Left kidney (tissue), 1 donor: ENCODE results near the gene SORL1-AS1.

Source experiments
- DNase-seq: peaks from one replicate; pipeline ENCODE4 v3.0.0-alpha.2; 2013

Gene SORL1-AS1

GRCh38 chr11:121451986-121452608 lies 670 bp downstream of the SORL1-AS1 start, which contains the start of gene SORL1:
Gene SORL1, plus strand, starts transcription at chr11:121452314. Its CDS starts 18 bp downstream, at chr11:121452332.
- DNase-seq, result peak; percentile 84

- DNase-seq, result no peak
These were observed 1.4 kb downstream of the SORL1-AS1 start for GRCh38 chr11:121451178-121451985.

GRCh38 chr11:121450401-121450800 lies 2.4 kb downstream of the SORL1-AS1 start:
- no peak for DNase-seq

- DNase-seq, result no peak
These were observed 3.1 kb downstream of the SORL1-AS1 start for GRCh38 chr11:121449626-121450025.

DNA sequence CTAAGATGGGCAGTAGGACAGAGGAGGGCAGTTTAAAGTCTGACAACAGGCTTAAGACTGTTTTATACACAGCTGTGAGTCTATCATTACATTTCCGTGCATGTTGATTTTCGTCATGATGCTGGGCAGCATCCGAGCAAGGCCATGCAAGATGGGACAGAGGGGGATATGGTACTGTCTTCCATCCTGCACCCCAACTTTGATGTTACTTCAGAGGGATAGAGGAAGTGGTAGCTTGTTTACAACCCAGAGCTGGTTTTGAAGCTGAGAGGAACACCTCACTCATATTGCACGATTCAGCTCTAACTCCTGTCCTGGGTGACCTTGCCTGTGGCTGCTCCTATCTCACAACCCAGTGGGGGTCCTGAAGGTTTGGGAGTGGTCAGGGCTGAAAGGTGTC lies 3.6 kb downstream of the SORL1-AS1 start:
- DNase-seq, result no peak

DNA sequence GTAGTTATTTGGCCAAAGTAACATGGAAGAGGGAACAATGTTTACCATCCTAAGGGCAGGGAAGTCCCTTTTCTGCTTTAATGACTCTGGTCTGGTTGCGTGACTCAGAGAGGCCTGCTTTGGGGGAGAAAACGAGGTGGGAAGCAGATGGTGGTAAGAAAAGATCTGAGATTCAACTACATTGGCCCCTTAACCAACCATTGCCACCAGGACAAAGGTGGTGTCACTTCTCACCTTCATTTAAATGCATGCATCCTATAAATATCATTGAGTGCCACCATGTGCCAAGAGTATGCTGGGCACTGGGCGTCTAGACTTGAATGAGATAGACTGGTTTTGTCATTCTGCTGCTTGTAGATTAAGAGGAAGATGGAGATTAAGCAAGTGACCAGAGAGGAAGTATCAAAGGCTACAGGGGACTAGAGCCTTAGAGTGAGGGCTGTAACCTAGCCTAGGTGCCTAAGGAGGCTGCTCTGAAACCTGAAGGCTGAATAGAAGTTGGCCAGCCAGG lies 4.3 kb downstream of the SORL1-AS1 start:
- no peak for DNase-seq

GRCh38 chr11:121448011-121448410 lies 4.8 kb downstream of the SORL1-AS1 start:
- DNase-seq, result no peak

GRCh38 chr11:121446752-121447156 lies 6.0 kb downstream of the SORL1-AS1 start:
- DNase-seq, result no peak

GRCh38 chr11:121445071-121445768 lies 7.5 kb downstream of the SORL1-AS1 start:
- DNase-seq, result no peak

DNA sequence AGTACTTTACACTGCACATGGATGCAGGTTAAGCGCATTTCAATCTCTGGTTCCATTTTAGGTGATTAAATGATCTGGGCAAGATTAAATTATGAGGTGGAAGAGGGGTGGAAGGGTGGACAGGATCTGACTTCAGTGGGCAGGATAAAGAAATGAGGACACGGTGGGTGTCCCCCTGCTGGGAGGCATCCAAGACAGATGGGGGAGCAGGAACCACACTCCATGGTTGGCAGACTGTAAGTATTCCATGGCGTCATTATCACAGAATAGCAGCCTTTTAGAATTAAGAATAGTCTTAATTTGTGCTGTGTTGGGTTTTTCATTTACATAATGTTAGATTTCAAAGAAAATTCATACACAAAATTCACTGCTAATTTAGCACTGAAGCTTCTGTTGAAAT lies 8.2 kb downstream of the SORL1-AS1 start:
- DNase-seq, result no peak

GRCh38 chr11:121443688-121444275 lies 9.0 kb downstream of the SORL1-AS1 start:
- no peak for DNase-seq

DNA sequence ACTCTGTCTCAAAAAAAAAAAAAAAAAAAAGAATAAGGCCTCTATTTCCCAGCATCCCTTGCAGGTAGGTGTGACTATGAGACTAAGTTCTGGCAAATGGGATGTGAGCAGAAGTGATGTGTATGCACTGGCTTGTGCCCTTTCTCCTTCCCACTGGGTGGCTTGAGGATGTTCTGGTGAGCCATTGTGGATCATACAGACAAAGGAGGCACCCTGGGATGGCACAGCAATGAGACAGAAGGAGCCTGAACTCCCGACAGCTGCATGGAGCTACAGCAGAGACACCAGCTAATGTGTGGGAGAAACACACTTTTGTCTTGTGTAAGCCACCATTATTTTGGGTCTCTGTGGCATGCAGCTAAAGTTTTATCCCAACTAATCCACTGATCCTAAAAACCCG lies 11.2 kb downstream of the SORL1-AS1 start:
- DNase-seq, result no peak

DNA sequence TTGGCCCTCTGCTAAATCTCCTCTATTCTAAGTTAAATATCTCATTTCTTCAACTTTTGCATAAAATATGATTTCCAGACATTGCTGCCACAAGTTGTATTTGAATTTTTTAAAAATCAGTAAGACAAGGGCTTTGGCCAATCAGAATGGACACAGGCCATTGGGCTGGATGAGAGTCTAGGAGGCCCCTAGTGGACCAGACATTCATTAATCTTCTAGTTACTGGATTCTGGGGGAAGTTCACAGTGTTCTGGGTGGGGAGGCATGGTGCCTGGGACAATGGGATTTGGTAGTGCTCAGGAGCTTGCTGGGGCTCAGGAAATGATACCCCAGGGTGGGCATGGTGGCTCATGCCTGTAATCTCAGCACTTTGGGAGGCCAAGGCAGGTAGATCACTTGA lies 13.0 kb downstream of the SORL1-AS1 start:
- DNase-seq, result no peak

GRCh38 chr11:121439337-121439736 lies 13.4 kb downstream of the SORL1-AS1 start:
- DNase-seq, result no peak

- DNase-seq, result no peak
These were observed 15.1 kb downstream of the SORL1-AS1 start for GRCh38 chr11:121437686-121438078.

DNA sequence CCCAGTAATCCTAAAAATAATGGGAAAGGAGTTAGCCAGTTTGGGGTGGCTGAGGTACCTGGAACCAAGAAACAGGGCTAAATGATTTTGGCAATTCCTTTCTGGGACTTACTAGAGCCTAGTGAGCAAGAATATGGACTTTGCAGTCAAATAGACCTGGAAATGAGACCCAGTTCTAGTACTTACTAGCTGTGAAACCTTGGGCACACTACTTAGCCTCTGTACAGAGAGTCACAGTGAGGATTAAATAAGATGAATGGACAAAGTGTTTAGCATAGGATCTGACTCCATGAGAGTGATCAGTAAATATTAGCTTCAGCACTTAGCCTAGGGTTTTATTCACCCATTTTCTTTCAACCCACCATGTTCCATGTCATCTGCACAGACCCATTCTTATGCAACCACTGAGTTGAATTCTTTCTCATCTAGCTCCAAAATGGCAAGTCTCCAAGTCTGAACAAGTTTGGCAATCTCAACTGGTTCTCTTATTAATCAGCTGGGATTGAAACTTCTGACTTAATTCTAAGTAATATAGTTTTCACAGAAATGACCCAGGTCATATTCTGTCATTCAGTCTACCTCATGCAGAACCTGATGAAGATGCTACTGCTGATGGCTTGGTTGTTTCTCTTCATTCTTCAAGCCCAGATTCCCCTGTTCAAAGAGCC lies 15.6 kb downstream of the SORL1-AS1 start:
- DNase-seq, result no peak

DNA sequence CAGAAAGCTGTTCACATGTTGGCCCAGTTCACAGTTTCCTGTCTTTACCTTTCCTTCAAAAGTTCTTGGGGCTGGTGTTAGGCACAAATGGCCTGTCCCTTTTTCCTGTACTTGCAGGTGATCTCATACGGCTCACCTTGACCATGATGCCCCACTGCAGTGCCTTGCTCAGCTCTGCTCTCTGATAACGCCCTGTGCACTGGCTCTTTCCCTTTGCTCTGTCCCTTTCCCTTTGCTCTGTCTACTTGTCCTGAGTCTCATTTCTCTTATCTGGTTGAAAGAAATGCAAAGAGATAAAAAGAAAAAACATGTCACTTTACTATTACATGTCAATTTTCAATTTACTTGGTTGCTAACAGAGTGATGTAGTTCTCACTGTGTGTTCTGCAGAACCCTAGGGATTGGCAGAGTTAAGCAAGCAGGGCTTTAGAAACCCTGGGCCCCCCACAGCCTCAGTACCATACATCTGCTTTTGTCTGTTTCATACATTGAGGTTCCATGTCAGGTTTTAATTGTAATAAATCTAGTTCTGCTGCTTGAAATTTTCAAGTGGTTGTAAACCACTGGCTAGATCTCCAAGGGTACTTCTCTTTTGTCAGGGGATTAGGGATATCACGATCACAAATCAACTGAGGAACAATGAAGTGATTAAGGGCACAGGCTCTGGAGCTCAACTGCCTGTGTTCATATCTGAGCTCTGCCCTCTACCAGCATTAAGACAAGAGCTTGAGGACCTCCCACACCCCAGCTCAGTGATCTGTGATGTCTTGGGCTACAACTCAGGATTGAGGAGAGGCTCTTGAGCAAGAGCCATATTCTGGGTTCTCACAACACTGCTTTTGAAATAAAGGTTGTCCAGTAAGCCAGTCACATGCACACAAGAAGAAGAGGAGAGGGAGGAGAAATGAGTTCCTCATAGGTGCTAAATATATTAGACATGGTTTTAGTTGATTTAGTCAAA lies 16.9 kb downstream of the SORL1-AS1 start:
- no peak for DNase-seq

GRCh38 chr11:121435132-121435531 lies 17.6 kb downstream of the SORL1-AS1 start:
- DNase-seq, result no peak

GRCh38 chr11:121431820-121432526 lies 20.8 kb downstream of the SORL1-AS1 start:
- DNase-seq, result no peak

- no peak for DNase-seq
These were observed 23.2 kb downstream of the SORL1-AS1 start for GRCh38 chr11:121429556-121429955.
